ENCODE data around the gene TM9SF1.

DNA sequence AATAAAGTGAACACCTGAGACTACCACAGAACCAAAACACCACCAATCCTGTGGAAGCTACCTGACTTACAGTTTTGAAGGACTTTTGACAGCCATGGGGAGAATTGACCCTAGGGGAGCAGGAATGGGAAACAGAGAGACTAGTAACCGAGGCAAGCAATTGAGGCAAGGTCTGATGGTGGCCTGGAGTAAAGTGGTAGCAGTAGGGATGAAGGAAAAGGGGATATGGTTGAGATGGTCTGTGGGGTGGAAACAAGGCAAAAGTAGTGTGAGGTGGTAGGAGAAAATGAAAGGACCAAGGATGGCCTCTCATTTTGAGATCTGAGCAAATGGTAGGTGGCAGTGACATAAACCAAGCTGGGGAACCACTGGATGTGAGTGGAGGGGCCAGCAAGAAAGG is 38.4 kb downstream of the TM9SF1 start:
- no peak for TF ChIP-seq RFX5 (IDR thresholded peaks at IDR 0.05; ENCODE audit: low read depth, low read length)
- TF ChIP-seq, protein P1, sequence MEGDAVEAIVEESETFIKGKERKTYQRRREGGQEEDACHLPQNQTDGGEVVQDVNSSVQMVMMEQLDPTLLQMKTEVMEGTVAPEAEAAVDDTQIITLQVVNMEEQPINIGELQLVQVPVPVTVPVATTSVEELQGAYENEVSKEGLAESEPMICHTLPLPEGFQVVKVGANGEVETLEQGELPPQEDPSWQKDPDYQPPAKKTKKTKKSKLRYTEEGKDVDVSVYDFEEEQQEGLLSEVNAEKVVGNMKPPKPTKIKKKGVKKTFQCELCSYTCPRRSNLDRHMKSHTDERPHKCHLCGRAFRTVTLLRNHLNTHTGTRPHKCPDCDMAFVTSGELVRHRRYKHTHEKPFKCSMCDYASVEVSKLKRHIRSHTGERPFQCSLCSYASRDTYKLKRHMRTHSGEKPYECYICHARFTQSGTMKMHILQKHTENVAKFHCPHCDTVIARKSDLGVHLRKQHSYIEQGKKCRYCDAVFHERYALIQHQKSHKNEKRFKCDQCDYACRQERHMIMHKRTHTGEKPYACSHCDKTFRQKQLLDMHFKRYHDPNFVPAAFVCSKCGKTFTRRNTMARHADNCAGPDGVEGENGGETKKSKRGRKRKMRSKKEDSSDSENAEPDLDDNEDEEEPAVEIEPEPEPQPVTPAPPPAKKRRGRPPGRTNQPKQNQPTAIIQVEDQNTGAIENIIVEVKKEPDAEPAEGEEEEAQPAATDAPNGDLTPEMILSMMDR (conservative IDR thresholded peaks at IDR 0.05; ENCODE audit: low read depth, low read length) = no peak
